GM19468 (cell line): ENCODE results near the gene ATP6V0C.
"Not testable (repeated sequence)": the region's sequence is repeated elsewhere in the genome, so short reads cannot be mapped to it uniquely, and the experiment has no call there.

ENCODE experiments used
- ATAC-seq: cut with Tn5 transposase; IDR thresholded peaks from one replicate; pipeline ENCODE4 v1.9.1; 2021; ENCODE audit warnings: mild to moderate bottlenecking, moderate library complexity, moderate number of reproducible peaks; ENCODE audit not compliant: unreplicated experiment; ENCODE audit errors: extremely low read depth

Gene ATP6V0C

DNA sequence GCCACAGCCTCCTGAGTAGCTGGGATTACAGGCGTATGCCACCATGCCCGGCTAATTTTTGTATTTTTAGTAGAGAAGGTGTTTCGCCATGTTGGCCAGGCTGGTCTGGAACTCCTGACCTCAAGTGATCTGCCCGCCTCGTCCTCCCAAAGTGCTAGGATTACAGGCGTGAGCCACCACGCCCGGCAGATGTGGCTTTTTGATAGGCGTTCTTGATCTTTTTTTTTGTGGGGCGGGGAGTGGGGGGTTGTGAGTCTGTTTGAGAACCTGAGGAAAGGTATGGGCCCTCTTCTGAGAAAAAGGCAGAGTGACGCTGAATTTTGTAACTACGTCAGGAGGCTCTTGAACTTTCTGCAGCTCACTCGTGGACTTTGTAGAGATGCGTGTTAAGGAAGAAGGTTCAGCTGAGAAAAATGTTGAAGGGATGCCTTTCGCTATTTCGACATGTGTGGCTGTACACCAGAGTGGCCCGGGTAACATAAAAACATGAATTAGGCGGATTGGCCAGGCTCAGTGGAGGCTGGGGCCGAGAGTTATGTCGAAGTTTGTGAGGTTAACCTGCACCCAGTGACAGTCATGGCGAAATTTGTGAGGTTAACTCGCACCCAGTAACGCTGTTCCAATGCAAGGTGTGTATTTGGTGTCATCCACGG lies 25.6 kb downstream of the ATP6V0C start:
- not testable (repeated sequence) for ATAC-seq

DNA sequence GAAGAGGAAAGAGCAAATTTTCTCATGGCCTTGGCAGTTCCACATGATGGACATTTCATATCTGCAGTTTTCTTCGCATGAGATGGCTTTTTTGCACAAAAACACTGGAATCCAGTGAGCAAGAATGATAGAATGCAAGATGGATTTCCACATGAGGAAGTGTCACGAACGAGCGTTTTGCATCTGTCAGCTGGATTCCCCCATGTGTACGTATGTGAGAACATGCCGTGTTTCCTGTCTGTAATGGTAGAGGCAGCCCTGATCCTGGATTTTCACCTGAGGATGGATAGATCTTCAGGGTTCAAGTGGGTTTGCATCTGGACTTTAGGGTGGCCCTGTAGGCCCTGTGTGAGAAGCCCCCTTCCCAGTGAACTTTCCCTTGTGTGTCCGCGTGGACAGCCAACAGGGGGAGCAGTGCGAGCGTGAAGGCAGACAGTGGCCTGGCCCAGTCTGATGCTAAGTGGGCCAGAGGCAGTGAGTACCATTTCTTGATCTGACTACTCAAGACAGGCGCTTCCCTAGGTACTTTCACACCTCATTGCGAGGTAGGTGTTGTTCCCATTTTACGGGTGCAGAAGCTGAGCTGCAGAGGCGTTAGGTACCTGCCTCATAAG lies 26.2 kb downstream of the ATP6V0C start:
- ATAC-seq: not testable (repeated sequence)

- ATAC-seq: not testable (repeated sequence)
These were observed 27.2 kb downstream of the ATP6V0C start for GRCh38 chr16:2540912-2541311.

GRCh38 chr16:2541409-2541808 lies 27.7 kb downstream of the ATP6V0C start:
- ATAC-seq: not testable (repeated sequence)

GRCh38 chr16:2543771-2544170 lies 30.0 kb downstream of the ATP6V0C start:
- ATAC-seq: not testable (repeated sequence)

DNA sequence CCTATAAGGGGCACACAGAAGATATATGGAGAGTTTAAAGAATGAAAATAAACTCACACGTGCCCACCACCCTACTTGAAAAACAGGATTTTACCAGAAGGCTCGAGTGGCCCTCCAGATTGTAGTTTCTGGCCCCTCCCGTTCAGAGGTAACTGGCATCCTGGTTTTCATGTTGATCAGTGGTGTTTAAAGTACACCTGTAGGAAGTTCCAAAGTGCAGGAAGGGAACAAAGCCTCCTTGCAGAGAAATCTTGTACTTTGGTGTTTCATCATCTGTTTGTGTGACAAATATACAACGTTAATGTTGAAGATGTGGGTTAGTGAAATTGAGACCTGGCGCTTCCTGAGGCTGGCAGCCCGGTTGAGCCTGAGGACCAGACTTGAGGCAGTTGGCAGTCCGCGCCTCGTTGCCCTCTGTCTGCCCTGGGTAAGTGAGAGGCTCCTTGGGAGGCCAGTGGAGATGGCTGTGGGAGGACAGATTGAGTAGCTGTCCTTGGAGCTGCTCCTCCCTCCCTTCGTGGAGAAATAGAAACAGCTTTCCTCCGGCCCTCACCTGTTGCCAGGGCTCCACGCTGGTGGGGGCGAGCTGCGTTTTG lies 36.6 kb downstream of the ATP6V0C start:
- ATAC-seq: not testable (repeated sequence)

- ATAC-seq: not testable (repeated sequence)
These were observed 37.7 kb downstream of the ATP6V0C start for GRCh38 chr16:2551420-2551889.

GRCh38 chr16:2554709-2555425 lies 41.1 kb downstream of the ATP6V0C start:
- ATAC-seq: not testable (repeated sequence)

DNA sequence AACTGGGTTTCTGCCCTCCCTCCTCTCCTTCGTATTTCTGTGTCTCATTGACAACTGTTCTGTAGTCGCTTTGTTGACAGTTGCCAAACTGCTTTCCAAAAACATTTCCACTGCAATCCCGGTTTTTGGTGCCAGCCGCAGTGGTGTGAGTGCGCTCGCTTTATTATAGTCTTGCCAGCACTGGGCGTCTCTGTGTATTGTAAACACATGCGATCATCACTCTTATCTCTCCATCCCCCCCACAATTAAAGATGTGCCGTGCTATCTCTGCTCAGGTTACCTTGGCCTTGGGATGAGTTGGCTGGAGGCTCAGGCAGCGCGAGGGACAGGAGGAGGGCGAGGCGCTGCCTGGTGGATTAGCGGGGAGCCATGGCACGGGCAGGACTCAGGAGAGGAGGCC lies 43.4 kb downstream of the ATP6V0C start:
- ATAC-seq: not testable (repeated sequence)

- not testable (repeated sequence) for ATAC-seq
These were observed 46.5 kb downstream of the ATP6V0C start for GRCh38 chr16:2560131-2560797.

- ATAC-seq: not testable (repeated sequence)
These were observed 47.0 kb downstream of the ATP6V0C start for GRCh38 chr16:2560798-2561133.

- ATAC-seq: not testable (repeated sequence)
These were observed 53.8 kb downstream of the ATP6V0C start for GRCh38 chr16:2567506-2567905.

- ATAC-seq: not testable (repeated sequence)
These were observed 54.8 kb downstream of the ATP6V0C start for GRCh38 chr16:2568573-2568972.
